GM12878 (cell line): ENCODE results near the gene LCE1C. TPM values are rescaled to one million over a fixed set of nuclear protein-coding genes. Genes with fewer than 3 reads are reported as not detected.

Source experiments
- ATAC-seq: fragments of 200-7000 bp; cut with Tn5 transposase; 3 replicates; pipeline ENCODE4 v1.9.1; 2020; ENCODE audit warnings: mild to moderate bottlenecking, moderate library complexity
- BruUV-seq: library from RNA; stranded (reverse); fragments of 400-500 nt; replicated peaks from 2 replicates; lab custom pipeline; 2021; lab: Mats Ljungman, UMichigan
- CTCF ChIA-PET: fragments of 300-600 bp; sonication (Branson Sonifier 250); formaldehyde crosslinking; extraction: SDS; loops from one replicate; lab custom pipeline; 2021; ENCODE audit warnings: inconsistent platforms; lab: Yijun Ruan, JAX
- POLR2A ChIA-PET: fragments of 350-600 bp; formaldehyde crosslinking; extraction: SDS; loops from one replicate; lab custom pipeline; 2021; ENCODE audit warnings: inconsistent platforms; lab: Charles Lee
- RAD21 ChIA-PET: fragments of 300-600 bp; sonication (Branson Sonifier 250); formaldehyde crosslinking; loops from one replicate; lab custom pipeline; 2023; ENCODE audit warnings: antibody characterized with exemption; ENCODE audit not compliant: unreplicated experiment; lab: Charles Lee
- SMC1A ChIA-PET: fragments of 300-600 bp; sonication (Branson Sonifier 250); formaldehyde crosslinking; loops from one replicate; lab custom pipeline; 2023; ENCODE audit not compliant: unreplicated experiment, uncharacterized antibody; lab: Charles Lee
- DNase-seq: peaks from one replicate; pipeline ENCODE4 v3.0.0-alpha.2; 2011; ENCODE audit warnings: low read depth, low spot score
- FAIRE-seq: peaks from 3 replicates; lab custom pipeline; 2011; peaks lifted over from hg19 to GRCh38; lab: Jason Lieb, UNC
- H2AFZ ChIP-seq: 2 replicates; pipeline ENCODE4 v1.6.0; 2011; ENCODE audit warnings: low read depth, low read length, control low read depth; ENCODE audit not compliant: control insufficient read depth
- H3K27ac ChIP-seq: 2 replicates; pipeline ENCODE4 v1.5.1; 2011; ENCODE audit warnings: control low read depth; ENCODE audit not compliant: control insufficient read depth, insufficient read depth
- H3K27me3 ChIP-seq, 2 experiments: replicated peaks in 1 of 2; 2 replicates each; pipeline versions ENCODE4 v1.6.0 to v1.6.1; 2011; ENCODE audit warnings: low read length in 1 of 2; ENCODE audit not compliant: control insufficient read depth in 2 of 2, insufficient read depth in 2 of 2
- H3K36me3 ChIP-seq, 2 experiments: 2 replicates each; pipeline ENCODE4 v1.5.1; 2011; ENCODE audit warnings: low read length in 1 of 2; ENCODE audit not compliant: control insufficient read depth in 2 of 2, insufficient read depth in 2 of 2
- H3K4me1 ChIP-seq: 2 replicates; pipeline ENCODE4 v1.6.1; 2011; ENCODE audit warnings: mild to moderate bottlenecking, low read length, moderate library complexity, mixed read lengths; ENCODE audit not compliant: control insufficient read depth, insufficient read depth
- H3K4me2 ChIP-seq: 2 replicates; pipeline ENCODE4 v1.6.0; 2011; ENCODE audit warnings: control low read depth; ENCODE audit not compliant: control insufficient read depth, insufficient read depth
- H3K4me3 ChIP-seq: fragments of 200-600 bp; sonication (generic); 2 replicates; pipeline ENCODE4 v1.5.1; 2016
- H3K79me2 ChIP-seq: 2 replicates; pipeline ENCODE4 v1.6.0; 2011; ENCODE audit warnings: low read length; ENCODE audit not compliant: control insufficient read depth, insufficient read depth
- H3K9ac ChIP-seq: 2 replicates; pipeline ENCODE4 v1.8.0; 2011; ENCODE audit warnings: low read length, control low read depth, mixed read lengths; ENCODE audit not compliant: control insufficient read depth, insufficient read depth
- H3K9me3 ChIP-seq: replicated peaks from 3 replicates; pipeline ENCODE4 v1.5.1; 2011; ENCODE audit warnings: mild to moderate bottlenecking, low read length; ENCODE audit not compliant: control insufficient read depth, insufficient read depth
- H4K20me1 ChIP-seq: 2 replicates; pipeline ENCODE4 v1.6.0; 2011; ENCODE audit not compliant: control insufficient read depth, insufficient read depth
- CHD1 ChIP-seq: IDR thresholded peaks from 2 replicates; pipeline ENCODE4 v1.6.1; 2012; ENCODE audit warnings: low read depth, low read length, improper control_type of control experiment
- EZH2 ChIP-seq: IDR thresholded peaks from 2 replicates; pipeline ENCODE4 v1.6.1; 2012; ENCODE audit warnings: low read depth, mild to moderate bottlenecking, control low read depth, inconsistent platforms, low read length, borderline replicate concordance; ENCODE audit not compliant: control insufficient read depth
- IRF4 ChIP-seq: IDR thresholded peaks from 2 replicates; pipeline ENCODE4 v1.6.1; 2011; ENCODE audit warnings: low read depth, low read length
- KLF5 ChIP-seq: fragments of 450-650 bp; IDR thresholded peaks from 2 replicates; pipeline ENCODE4 v1.6.1; 2014; ENCODE audit warnings: mild to moderate bottlenecking; ENCODE audit not compliant: partially characterized antibody
- SRF ChIP-seq, 2 experiments: IDR thresholded peaks; 2 replicates each; pipeline ENCODE4 v1.6.1; 2011; ENCODE audit warnings: low read depth in 2 of 2, low read length in 2 of 2, mild to moderate bottlenecking in 1 of 2, moderate library complexity in 1 of 2
- ZNF592 ChIP-seq: fragments of 450-650 bp; IDR thresholded peaks from 2 replicates; pipeline ENCODE4 v1.6.1; 2017; ENCODE audit warnings: mild to moderate bottlenecking, moderate library complexity
- WGBS: methylation state at CpG from one replicate; pipeline ENCODE4 v1.1.6; 2016; ENCODE audit warnings: low lambda C conversion rate; ENCODE audit not compliant: insufficient replicate concordance, insufficient coverage; ENCODE audit errors: missing lambda C conversion rate; 5-methylcytosine and 5-hydroxymethylcytosine counted together
- in situ Hi-C: fragments of 300-500 bp; cut with MboI; formaldehyde crosslinking; loops from 9 replicates; pipeline ENCODE4 v1.14.3; 2018; ENCODE audit warnings: mixed read lengths
- intact Hi-C: fragments of 100-400 bp; cut with micrococcal nuclease; formaldehyde crosslinking; loops from one replicate; pipeline ENCODE4 v1.14.2; 2022; ENCODE audit not compliant: unreplicated experiment
- polyA plus RNA-seq, 11 experiments: library from polyadenylated mRNA; depleted of rRNA in 4 of 11; unstranded in 6 of 11; stranded (reverse) in 5 of 11; fragments of >200 nt; fragmentation: Nextera tagmentation in 4 of 11; fragmentation: Illumina TruSeq in 1 of 11; extraction: Ambion mirVana in 4 of 11; extraction: Trizol in 1 of 11; gene quantifications; 1 replicate in 1 of 11; 2 replicates in 10 of 11; pipeline versions ENCODE4 v1.2.1 to v1.2.3, GENCODE V29; 2011 to 2016; ENCODE audit warnings: inconsistent platforms in 2 of 11, missing spikeins in 2 of 11, low read depth in 1 of 11
- total RNA-seq, 4 experiments: library from RNA; depleted of rRNA in 3 of 4; stranded (reverse); fragments of >200 nt in 3 of 4; fragmentation: Illumina TruSeq in 1 of 4; extraction: Trizol in 1 of 4; gene quantifications; 2 replicates each; pipeline versions ENCODE4 v1.2.1 to v1.2.3, GENCODE V29; 2013 to 2021

LCE1C gene
- total and polyA plus RNA-seq, 10 of the 15 experiments (the other 5 are each of a cell fraction or from before 2014, with no cell fraction given), result 0.15 to 4.1 (median 1.4) TPM; not detected in 4

- no peaks in the 10 kb centered on the region for H3K27me3 ChIP-seq
- 24% methylated on average over 6 of the region's 6 CpGs for WGBS
- no peak within 1 kb of the TSS for H3K9ac ChIP-seq
- CTCF ChIA-PET, result no interaction called here
- in situ Hi-C loops (no loop called here), intact Hi-C loops (no loop called here)
- no peak within 1 kb of the TSS for H3K4me3 ChIP-seq
- no peak within 1 kb of the TSS for H3K4me2 ChIP-seq
- FAIRE-seq, result no peak
- H3K4me1 ChIP-seq, result no peaks in the 10 kb centered on the region
- no peaks in the 10 kb centered on the region for H4K20me1 ChIP-seq
- RAD21 ChIA-PET, result no interaction called here
- DNase-seq, result no peak
- no peaks in the 10 kb centered on the region for H3K36me3 ChIP-seq
- BruUV-seq, result no TSS peak
- TF ChIP-seq SRF (IDR thresholded peaks at IDR 0.05; ENCODE audit: low read depth in 2 of 2, low read length in 2 of 2) (no peak), CHD1 (no peak), ZNF592 (no peak), EZH2 (no peak), IRF4 (no peak), KLF5 (no peak)
- no peaks in the 10 kb centered on the region for H3K79me2 ChIP-seq
- H2AFZ ChIP-seq, result no peak within 1 kb of the TSS
- POLR2A ChIA-PET, result no interaction called here
- no peak within 1 kb of the TSS for H3K27ac ChIP-seq
- H3K9me3 ChIP-seq, result no peaks in the 10 kb centered on the region
- SMC1A ChIA-PET, result no interaction called here
- no peak for ATAC-seq
Measured at GRCh38 chr1:152757747-152758146, 48.7 kb downstream of the LCE1C start, which contains the start of gene KPRP. KPRP (plus strand) TSS chr1:152758025; CDS start chr1:152759589, 1,564 bp downstream.
